IMR-90 (cell line): Measurements from ENCODE around the gene WDTC1. TPM values are rescaled to one million over a fixed set of nuclear protein-coding genes. Genes with fewer than 3 reads are reported as not detected.

ENCODE experiments used
- ATAC-seq: fragments of 200-7000 bp; cut with Tn5 transposase; 2 replicates; pipeline ENCODE4 v1.9.1; 2020; ENCODE audit warnings: low read depth, mild to moderate bottlenecking, moderate library complexity
- BruUV-seq: library from RNA; stranded (reverse); fragments of 400-500 nt; replicated peaks from 2 replicates; lab custom pipeline; 2021; lab: Mats Ljungman, UMichigan
- CTCF ChIA-PET: fragments of 300-600 bp; formaldehyde crosslinking; extraction: SDS; loops from one replicate; lab custom pipeline; 2021; ENCODE audit warnings: antibody characterized with exemption; lab: Yijun Ruan, JAX
- POLR2A ChIA-PET: fragments of 300-600 bp; sonication (Branson Sonifier 250); formaldehyde crosslinking; loops from one replicate; lab custom pipeline; 2022; ENCODE audit warnings: antibody characterized with exemption; ENCODE audit not compliant: unreplicated experiment; lab: Charles Lee
- DNase-seq: peaks from one replicate; pipeline ENCODE4 v3.0.0; 2013
- H2AFZ ChIP-seq: replicated peaks from 2 replicates; pipeline ENCODE3; 2013; ENCODE audit warnings: low read length, mild to moderate bottlenecking; ENCODE audit not compliant: poor library complexity
- H2AK5ac ChIP-seq: 2 replicates; pipeline ENCODE4 v1.6.1; 2013; ENCODE audit warnings: low read depth, low read length, inconsistent platforms
- H2AK9ac ChIP-seq: replicated peaks from 2 replicates; pipeline ENCODE3; 2013; ENCODE audit warnings: mild to moderate bottlenecking, low read depth, low read length, moderate library complexity; ENCODE audit not compliant: poor library complexity
- H2BK120ac ChIP-seq: 2 replicates; pipeline ENCODE4 v1.6.1; 2013; ENCODE audit warnings: low read depth, low read length, inconsistent platforms
- H2BK15ac ChIP-seq: 3 replicates; pipeline ENCODE4 v1.6.1; 2013; ENCODE audit warnings: low read depth, low read length, inconsistent platforms
- H2BK20ac ChIP-seq: 2 replicates; pipeline ENCODE4 v1.6.1; 2013; ENCODE audit warnings: low read depth, mild to moderate bottlenecking, inconsistent platforms, low read length, moderate library complexity
- H2BK5ac ChIP-seq: 2 replicates; pipeline ENCODE4 v1.6.1; 2013; ENCODE audit warnings: mild to moderate bottlenecking, low read depth, low read length, inconsistent platforms; ENCODE audit not compliant: poor library complexity, severe bottlenecking
- H3K14ac ChIP-seq: replicated peaks from 2 replicates; pipeline ENCODE4 v1.6.1; 2013; ENCODE audit warnings: low read depth, low read length, inconsistent platforms
- H3K18ac ChIP-seq: 2 replicates; pipeline ENCODE4 v1.6.1; 2013; ENCODE audit warnings: low read depth, low read length, control low read depth
- H3K23ac ChIP-seq: 2 replicates; pipeline ENCODE4 v1.6.1; 2013; ENCODE audit warnings: low read depth, low read length, inconsistent platforms
- H3K27ac ChIP-seq: 2 replicates; pipeline ENCODE4 v1.5.1; 2013; ENCODE audit warnings: mild to moderate bottlenecking, control low read depth, low read length; ENCODE audit not compliant: insufficient read depth
- H3K27me3 ChIP-seq: 2 replicates; pipeline ENCODE4 v1.6.1; 2013; ENCODE audit warnings: low read length; ENCODE audit not compliant: control insufficient read depth, insufficient read depth
- H3K36me3 ChIP-seq: 2 replicates; pipeline ENCODE4 v1.6.1; 2013; ENCODE audit warnings: low read length, mixed read lengths; ENCODE audit not compliant: control insufficient read depth, insufficient read depth
- H3K4ac ChIP-seq: 2 replicates; pipeline ENCODE4 v1.6.1; 2013; ENCODE audit warnings: low read depth, low read length, inconsistent platforms
- H3K4me1 ChIP-seq: 2 replicates; pipeline ENCODE4 v1.6.1; 2013; ENCODE audit warnings: low read length, mixed read lengths; ENCODE audit not compliant: control insufficient read depth, insufficient read depth
- H3K4me2 ChIP-seq: 2 replicates; pipeline ENCODE4 v1.6.1; 2013; ENCODE audit warnings: low read depth, mild to moderate bottlenecking, control low read depth, low read length, moderate library complexity
- H3K4me3 ChIP-seq: 2 replicates; pipeline ENCODE4 v1.5.1; 2013; ENCODE audit warnings: low read depth, mild to moderate bottlenecking, control low read depth, low read length, moderate library complexity; ENCODE audit not compliant: insufficient read depth
- H3K56ac ChIP-seq: 2 replicates; pipeline ENCODE4 v1.6.1; 2013; ENCODE audit warnings: low read length, inconsistent platforms; ENCODE audit not compliant: insufficient read depth; ENCODE audit errors: extremely low read depth
- H3K79me1 ChIP-seq, 2 experiments: 2 replicates each; pipeline ENCODE4 v1.6.1; 2013; ENCODE audit warnings: low read length in 2 of 2, inconsistent platforms in 1 of 2, low read depth in 1 of 2
- H3K9ac ChIP-seq: 2 replicates; pipeline ENCODE4 v1.6.1; 2013; ENCODE audit warnings: low read depth, low read length, control low read depth
- H3K9me1 ChIP-seq: 2 replicates; pipeline ENCODE4 v1.6.1; 2013; ENCODE audit warnings: low read length, inconsistent platforms; ENCODE audit not compliant: insufficient read depth
- H3K9me3 ChIP-seq: 2 replicates; pipeline ENCODE4 v1.6.1; 2013; ENCODE audit warnings: low read length; ENCODE audit not compliant: control insufficient read depth, insufficient read depth
- H4K20me1 ChIP-seq: 2 replicates; pipeline ENCODE4 v1.6.1; 2013; ENCODE audit warnings: low read length, inconsistent platforms; ENCODE audit not compliant: insufficient read depth
- H4K5ac ChIP-seq: 2 replicates; pipeline ENCODE4 v1.6.1; 2013; ENCODE audit warnings: mild to moderate bottlenecking, low read depth, low read length, control low read depth
- H4K8ac ChIP-seq, 2 experiments: 2 replicates each; pipeline ENCODE4 v1.6.1; 2013; ENCODE audit warnings: low read depth in 2 of 2, low read length in 2 of 2, control low read depth in 1 of 2, inconsistent platforms in 1 of 2
- H4K91ac ChIP-seq: 2 replicates; pipeline ENCODE4 v1.6.1; 2013; ENCODE audit warnings: low read depth, low read length, inconsistent platforms; ENCODE audit not compliant: insufficient read depth
- CHD1 ChIP-seq: IDR thresholded peaks from 2 replicates; pipeline ENCODE4 v1.6.1; 2012; ENCODE audit warnings: low read depth, low read length, improper control_type of control experiment
- CTCF ChIP-seq: conservative IDR thresholded peaks from 2 replicates; pipeline ENCODE4 v1.5.1; 2012; ENCODE audit warnings: mild to moderate bottlenecking, low read depth, low read length, improper control_type of control experiment
- ELK1 ChIP-seq: fragments of 150-350 bp; IDR thresholded peaks from 2 replicates; pipeline ENCODE4 v1.6.1; 2016; ENCODE audit warnings: low read depth, mild to moderate bottlenecking, low read length, moderate library complexity, borderline replicate concordance
- MAFK ChIP-seq: IDR thresholded peaks from 2 replicates; pipeline ENCODE4 v1.6.1; 2012; ENCODE audit warnings: low read depth, low read length, improper control_type of control experiment
- MXI1 ChIP-seq: IDR thresholded peaks from 2 replicates; pipeline ENCODE4 v1.6.1; 2012; ENCODE audit warnings: low read depth, mild to moderate bottlenecking, low read length, moderate library complexity, borderline replicate concordance
- NFE2L2 ChIP-seq: fragments of 150-350 bp; IDR thresholded peaks from 2 replicates; pipeline ENCODE4 v1.6.1; 2016; ENCODE audit warnings: low read depth, mild to moderate bottlenecking, low read length
- POLR2A ChIP-seq: IDR thresholded peaks from 2 replicates; pipeline ENCODE4 v1.6.1; 2012; ENCODE audit warnings: mild to moderate bottlenecking, low read depth, low read length
- RCOR1 ChIP-seq: IDR thresholded peaks from 2 replicates; pipeline ENCODE4 v1.6.1; 2012; ENCODE audit warnings: mild to moderate bottlenecking, low read length, improper control_type of control experiment; ENCODE audit not compliant: insufficient replicate concordance
- USF2 ChIP-seq: fragments of 150-350 bp; IDR thresholded peaks from 2 replicates; pipeline ENCODE4 v1.6.1; 2017; ENCODE audit warnings: mild to moderate bottlenecking, antibody characterized with exemption, low read length, low read depth
- WGBS, 2 experiments: methylation state at CpG; one replicate each; pipeline versions ENCODE4 v1.1.5 to v1.1.7; 2013; ENCODE audit warnings: missing lambda C conversion rate in 2 of 2; ENCODE audit not compliant: insufficient read length in 1 of 2; ENCODE audit errors: extremely low coverage in 2 of 2; 5-methylcytosine and 5-hydroxymethylcytosine counted together
- dilution Hi-C: fragments of 300-500 bp; cut with HindIII; formaldehyde crosslinking; loops from one replicate; pipeline ENCODE4 v1.14.3; 2018; ENCODE audit warnings: low sequenced_read_pairs; ENCODE audit not compliant: unreplicated experiment
- in situ Hi-C: fragments of 300-500 bp; cut with MboI; formaldehyde crosslinking; loops from 3 replicates; pipeline ENCODE4 v1.14.3; 2019; ENCODE audit warnings: low sequenced_read_pairs, inconsistent platforms, mixed read lengths
- intact Hi-C: fragments of 100-400 bp; cut with micrococcal nuclease; formaldehyde crosslinking; loops from 2 replicates; pipeline ENCODE4 v1.10.0; 2022
- polyA plus RNA-seq, 3 experiments: library from polyadenylated mRNA; depleted of rRNA; stranded (reverse); fragments of >200 nt; gene quantifications; 2 replicates each; pipeline ENCODE4 v1.2.3, GENCODE V29; 2012; ENCODE audit warnings: low replicate concordance in 1 of 3
- total RNA-seq: library from RNA; depleted of rRNA; stranded (reverse); fragments of >200 nt; gene quantifications from 2 replicates; pipeline ENCODE4 v1.2.3, GENCODE V29; 2012

Gene WDTC1
- total and polyA plus RNA-seq, 2 of the 4 experiments (the other 2 are of a cell fraction) = 9.9 to 15.2 TPM

- no peak for TF ChIP-seq CTCF
These were observed 108.6 kb downstream of the WDTC1 start (continued) for GRCh38 chr1:27342778-27343638.

- Histone ChIP-seq H3K4me1 (peaks cover 15% of the 10 kb centered on the region), H4K20me1 (no peaks in the 10 kb centered on the region), H4K8ac (no peak overlapping the region), H2BK120ac (no peak overlapping the region), H2BK5ac (no peak overlapping the region), H2AK9ac (no peak overlapping the region), H2AFZ (no peak overlapping the region), H3K4me3 (no peak overlapping the region), H3K14ac (no peak overlapping the region), H3K79me1 (no peaks in the 10 kb centered on the region), H3K9me3 (no peaks in the 10 kb centered on the region), H2AK5ac (no peak overlapping the region), H3K27me3 (no peaks in the 10 kb centered on the region), H3K18ac (no peak overlapping the region), H4K91ac (no peak overlapping the region), H3K56ac (no peak overlapping the region), H3K23ac (no peak overlapping the region), H3K9ac (no peak overlapping the region), H3K4ac (no peak overlapping the region), H4K5ac (no peak overlapping the region), H2BK20ac (no peak overlapping the region), H3K9me1 (peaks cover 7% of the 10 kb centered on the region; the same call in 1 of the 2 replicates), H3K36me3 (0 out of 2 replicates have a peak, but pooled peaks cover 2% of the 10 kb centered on the region), H3K4me2 (no peak overlapping the region), H2BK15ac (no peak overlapping the region), H3K27ac (no peak overlapping the region)
- DNase-seq = no peak
- in situ Hi-C loops (no loop called here), intact Hi-C loops (no loop called here), dilution Hi-C loops (no loop called here)
- no TSS peak for BruUV-seq
- no CpG with 5 or more reads among the region's 5 CpGs for WGBS, 2 experiments
- no peak for ATAC-seq
- ChIA-PET POLR2A (no interaction called here), CTCF (no interaction called here)
- TF ChIP-seq ELK1 = no peak
- TF ChIP-seq NFE2L2 = no peak
- no peak for TF ChIP-seq RCOR1
- no peak for TF ChIP-seq CTCF
- no peak for TF ChIP-seq MAFK
- TF ChIP-seq USF2 = no peak
- no peak for TF ChIP-seq POLR2A
- TF ChIP-seq MXI1 = no peak
- TF ChIP-seq CHD1 = no peak
These were observed 109.2 kb downstream of the WDTC1 start for GRCh38 chr1:27343639-27344025.
